WERI-Rb-1 (cell line): ENCODE measurements around the gene WDPCP.
"Not testable (repeated sequence)": the region's sequence is repeated elsewhere in the genome, so short reads cannot be mapped to it uniquely, and the experiment has no call there.

Source experiments
- DNase-seq: peaks from one replicate; pipeline ENCODE4 v3.0.0-alpha.2; 2020
- H3K27ac ChIP-seq: fragments of 250-450 bp; sonication (Bioruptor Pico); 2 replicates; pipeline ENCODE4 v1.5.1; 2020; ENCODE audit warnings: mild to moderate bottlenecking, moderate library complexity
- H3K27me3 ChIP-seq: fragments of 250-450 bp; sonication (Bioruptor Pico); 2 replicates; pipeline ENCODE4 v1.5.1; 2021; ENCODE audit warnings: mild to moderate bottlenecking, low read depth, moderate library complexity; ENCODE audit not compliant: insufficient read depth, severe bottlenecking
- H3K36me3 ChIP-seq: fragments of 250-450 bp; sonication (Bioruptor Pico); 2 replicates; pipeline ENCODE4 v1.5.1; 2020; ENCODE audit warnings: mild to moderate bottlenecking, moderate library complexity
- H3K4me3 ChIP-seq: 2 replicates; pipeline ENCODE4 v1.5.1; 2011; ENCODE audit warnings: low read depth, mild to moderate bottlenecking, control low read depth, low read length
- H3K9me3 ChIP-seq: fragments of 250-450 bp; sonication (Bioruptor Pico); 2 replicates; pipeline ENCODE4 v1.5.1; 2021; ENCODE audit warnings: mild to moderate bottlenecking, moderate library complexity; ENCODE audit not compliant: severe bottlenecking
- CTCF ChIP-seq: IDR thresholded peaks from 2 replicates; pipeline ENCODE4 v1.5.1; 2011; ENCODE audit warnings: low read depth, mild to moderate bottlenecking, control low read depth, inconsistent platforms, low read length

WDPCP gene

GRCh38 chr2:63587814-63588384 is 378 bp downstream of the WDPCP start:
- Histone ChIP-seq H3K36me3 (peaks cover 25% of the 10 kb centered on the region), H3K27me3 (no peaks in the 10 kb centered on the region), H3K9me3 (no peaks in the 10 kb centered on the region), H3K4me3 (peak overlapping the region; percentile 82), H3K27ac (peak overlapping the region; percentile 87)
- no peak for TF ChIP-seq CTCF
- DNase-seq: no peak

GRCh38 chr2:63582873-63583272 is 5.4 kb downstream of the WDPCP start:
- no peak overlapping the region for H3K4me3 ChIP-seq
- no peak for TF ChIP-seq CTCF
- H3K9me3 ChIP-seq: no peaks in the 10 kb centered on the region
- H3K36me3 ChIP-seq: no peaks in the 10 kb centered on the region
- DNase-seq: no peak
- no peaks in the 10 kb centered on the region for H3K27me3 ChIP-seq
- H3K27ac ChIP-seq: no peak overlapping the region

GRCh38 chr2:63581298-63581961 is 6.8 kb downstream of the WDPCP start:
- Histone ChIP-seq H3K27me3 (no peaks in the 10 kb centered on the region), H3K36me3 (no peaks in the 10 kb centered on the region), H3K4me3 (no peak overlapping the region), H3K9me3 (no peaks in the 10 kb centered on the region), H3K27ac (no peak overlapping the region)
- TF ChIP-seq CTCF: no peak
- DNase-seq: no peak

GRCh38 chr2:63580651-63581297 is 7.5 kb downstream of the WDPCP start:
- Histone ChIP-seq H3K27me3 (no peaks in the 10 kb centered on the region), H3K36me3 (no peaks in the 10 kb centered on the region), H3K27ac (no peak overlapping the region), H3K4me3 (no peak overlapping the region), H3K9me3 (no peaks in the 10 kb centered on the region)
- TF ChIP-seq CTCF: no peak
- DNase-seq: no peak

- no peaks in the 10 kb centered on the region for H3K9me3 ChIP-seq
- H3K27ac ChIP-seq: no peak overlapping the region
- H3K27me3 ChIP-seq: no peaks in the 10 kb centered on the region
- no peaks in the 10 kb centered on the region for H3K36me3 ChIP-seq
- TF ChIP-seq CTCF: no peak
- H3K4me3 ChIP-seq: no peak overlapping the region
- DNase-seq: no peak
Measured at GRCh38 chr2:63578767-63579166, 9.5 kb downstream of the WDPCP start.

- no peak for TF ChIP-seq CTCF
- Histone ChIP-seq H3K9me3 (no peaks in the 10 kb centered on the region), H3K27me3 (no peaks in the 10 kb centered on the region), H3K27ac (no peak overlapping the region), H3K36me3 (no peaks in the 10 kb centered on the region), H3K4me3 (no peak overlapping the region)
- DNase-seq: no peak
Measured at GRCh38 chr2:63576546-63576945, 11.7 kb downstream of the WDPCP start.

- not testable (repeated sequence) for H3K27me3 ChIP-seq, H3K27ac ChIP-seq, H3K4me3 ChIP-seq, DNase-seq, H3K9me3 ChIP-seq, H3K36me3 ChIP-seq
Measured at GRCh38 chr2:63573726-63574345, 14.4 kb downstream of the WDPCP start.

GRCh38 chr2:63573026-63573425 is 15.3 kb downstream of the WDPCP start:
- H3K4me3 ChIP-seq, H3K27ac ChIP-seq, H3K36me3 ChIP-seq, DNase-seq, H3K27me3 ChIP-seq, H3K9me3 ChIP-seq: not testable (repeated sequence)
